ENCODE measurements around the gene STAC3. TPM values are rescaled to one million over a fixed set of nuclear protein-coding genes. Genes with fewer than 3 reads are reported as not detected.
A peak's percentile ranks its signal among the peaks of the same experiment; 100 is the strongest.

STAC3 gene
- total and polyA plus RNA-seq, 2 of the 13 experiments (the other 11 are each of a cell fraction or from before 2014, with no cell fraction given) = 0.18 to 0.22 TPM

GRCh38 chr12:57240066-57240921 is 10.7 kb downstream of the STAC3 start (continued):
- TF ChIP-seq ZBTB40 (IDR thresholded peaks at IDR 0.05) = no peak
- TF ChIP-seq ZBTB40 (CRISPR knock-in tag; IDR thresholded peaks at IDR 0.05) = no peak
- TF ChIP-seq ZBTB42 (CRISPR knock-in tag; IDR thresholded peaks at IDR 0.05) = 0 out of 2 replicates have a peak, but pooled peaks have one; percentile 26
- TF ChIP-seq MAX (IDR thresholded peaks at IDR 0.05) = peak; percentile 52
- TF ChIP-seq ZNF775 (CRISPR knock-in tag; IDR thresholded peaks at IDR 0.05; ENCODE audit: borderline replicate concordance) = no peak
- peak; percentile 44; the same call in 1 of the 2 replicates for TF ChIP-seq ZNF687 (CRISPR knock-in tag; IDR thresholded peaks at IDR 0.05)
- TF ChIP-seq ZNF784 (CRISPR knock-in tag; IDR thresholded peaks at IDR 0.05; ENCODE audit: borderline replicate concordance) = no peak
- no peak for TF ChIP-seq KLF15 (CRISPR knock-in tag; IDR thresholded peaks at IDR 0.05; ENCODE audit: borderline replicate concordance)
- TF ChIP-seq PATZ1 (CRISPR knock-in tag; IDR thresholded peaks at IDR 0.05) = no peak
- no peak for TF ChIP-seq TOE1 (CRISPR knock-in tag; IDR thresholded peaks at IDR 0.05)
- no peak for TF ChIP-seq ZNF350 (CRISPR knock-in tag; IDR thresholded peaks at IDR 0.05; ENCODE audit: borderline replicate concordance, low read depth)
